GM21723 (cell line): ENCODE data around the gene PRRC2C.

Experiments
- ATAC-seq: cut with Tn5 transposase; IDR thresholded peaks from one replicate; pipeline ENCODE4 v1.9.1; 2021; ENCODE audit warnings: mild to moderate bottlenecking, moderate library complexity; ENCODE audit not compliant: unreplicated experiment

PRRC2C gene

DNA sequence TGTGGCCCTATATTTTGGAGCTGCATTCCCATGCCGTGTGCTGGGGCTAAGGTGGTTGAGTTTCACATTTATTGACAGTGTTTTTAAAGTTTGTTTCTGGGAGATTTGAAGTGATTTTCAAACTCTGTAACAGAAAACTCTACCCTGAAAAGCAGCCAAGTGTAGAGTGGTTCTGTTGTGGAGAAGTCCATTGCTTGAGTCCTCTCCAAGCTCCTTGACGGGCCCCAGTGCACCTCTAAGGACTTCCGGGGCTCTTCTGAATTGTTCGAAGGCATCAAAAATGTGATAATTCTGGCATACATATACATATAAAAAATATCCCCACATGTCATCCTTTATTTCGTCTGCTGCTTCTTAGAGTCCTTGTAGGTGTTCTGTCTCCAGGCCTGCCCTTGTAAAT lies 141.7 kb downstream of the PRRC2C start:
- no peak for ATAC-seq

DNA sequence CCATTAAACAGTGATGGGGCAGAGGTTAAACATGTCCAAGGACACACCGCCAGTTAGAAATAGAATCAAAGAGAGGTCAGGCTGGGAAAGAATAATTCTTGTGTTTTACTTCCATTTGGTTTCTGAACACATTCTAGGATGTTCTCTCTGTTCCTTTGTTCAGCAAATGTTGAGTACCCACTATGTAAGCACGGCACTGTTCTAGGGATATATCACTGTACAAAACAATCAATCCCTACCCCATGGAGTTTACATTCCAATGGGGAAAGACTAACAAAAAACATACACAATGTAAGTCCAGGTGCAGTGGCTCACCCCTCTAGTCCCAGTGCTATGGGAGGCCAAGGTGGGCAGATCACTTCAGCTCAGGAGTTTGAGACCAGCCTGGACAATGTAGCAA lies 142.9 kb downstream of the PRRC2C start:
- ATAC-seq, result no peak

DNA sequence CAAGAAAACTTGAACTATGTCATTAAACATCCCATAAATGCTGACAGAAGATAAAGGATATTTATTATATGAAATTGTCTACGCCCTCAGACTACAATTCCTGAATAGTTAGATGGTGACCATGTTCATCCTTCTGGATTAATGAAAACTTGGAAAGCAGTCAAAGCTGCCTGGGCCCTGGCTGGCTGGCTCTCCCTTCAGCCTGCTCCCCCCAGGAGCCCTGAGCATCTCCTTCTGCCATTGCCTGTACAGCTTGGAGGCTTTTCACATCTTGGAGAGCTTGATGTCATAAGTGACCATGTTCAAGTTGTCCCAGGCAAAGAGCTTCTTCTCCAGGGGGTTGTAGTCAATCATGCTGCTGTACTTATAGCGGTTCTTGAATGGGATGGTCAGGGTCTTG lies 150.3 kb downstream of the PRRC2C start:
- ATAC-seq, result no peak

DNA sequence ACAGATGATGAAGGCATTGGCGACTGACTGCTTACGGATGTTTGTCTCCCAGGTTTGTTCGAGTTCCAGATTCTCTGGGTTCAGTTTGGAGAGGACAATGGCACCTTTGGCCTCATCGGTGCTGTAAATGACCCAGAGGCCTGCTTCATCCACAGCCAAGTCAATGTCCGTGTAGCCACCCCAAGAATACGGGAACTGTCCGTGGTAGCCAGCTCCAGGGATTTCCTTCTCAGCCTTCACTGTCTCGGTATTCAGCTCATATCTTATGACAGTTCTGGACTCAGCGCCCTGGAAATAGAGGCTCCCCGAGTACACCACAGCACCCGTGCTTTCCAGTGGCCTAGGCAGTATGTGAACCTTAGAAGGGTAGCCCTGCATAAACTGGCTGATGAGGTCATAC lies 150.8 kb downstream of the PRRC2C start:
- ATAC-seq, result no peak

DNA sequence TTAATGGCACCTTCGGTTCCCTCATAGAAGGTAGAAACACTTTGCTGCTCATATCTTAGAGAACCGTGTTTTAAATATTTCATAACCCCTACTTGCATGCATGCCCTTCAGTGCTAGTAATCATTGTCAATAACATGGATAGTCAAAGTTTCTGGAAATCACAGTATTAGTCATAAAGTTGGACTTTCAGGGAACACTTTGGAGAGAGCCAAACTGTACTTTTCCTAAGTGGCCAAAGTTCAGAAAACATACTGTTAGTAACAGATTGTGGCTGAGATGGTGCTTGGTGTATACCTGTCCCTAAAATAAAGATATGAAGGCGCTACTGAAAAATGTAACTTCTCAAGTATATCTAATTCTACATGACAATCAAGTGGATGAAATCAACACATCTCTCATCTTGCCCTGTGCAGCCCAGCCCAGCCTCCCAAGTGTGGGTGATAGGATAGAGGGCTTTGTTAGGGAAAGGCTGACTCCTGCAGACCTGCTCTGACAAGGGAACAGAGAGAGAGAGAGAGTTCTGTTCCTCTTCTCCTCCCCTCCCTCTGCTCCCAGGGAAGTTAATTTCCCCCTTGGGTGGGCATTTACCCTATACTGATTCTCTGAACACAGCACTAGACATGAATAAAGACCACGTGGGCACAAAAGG lies 152.7 kb downstream of the PRRC2C start:
- ATAC-seq, result no peak

DNA sequence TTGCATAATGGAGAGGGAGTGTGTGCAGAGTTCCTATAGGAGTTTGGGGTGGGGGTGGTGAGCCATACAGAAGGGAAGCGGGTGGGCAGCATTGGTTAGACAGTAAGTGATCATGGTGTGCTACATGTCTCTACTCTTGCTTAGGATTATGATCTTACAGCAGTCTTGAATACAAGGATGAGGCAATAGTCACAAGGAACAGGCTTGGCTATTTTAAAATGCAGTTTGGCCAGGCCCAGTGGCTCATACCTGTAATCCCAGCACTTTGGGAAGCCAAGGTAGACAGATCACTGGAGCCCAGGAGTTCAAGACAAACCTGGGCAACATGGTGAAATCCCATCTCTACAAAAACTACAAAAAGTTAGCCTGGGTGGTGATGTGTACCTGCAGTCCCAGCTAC lies 154.9 kb downstream of the PRRC2C start:
- no peak for ATAC-seq

DNA sequence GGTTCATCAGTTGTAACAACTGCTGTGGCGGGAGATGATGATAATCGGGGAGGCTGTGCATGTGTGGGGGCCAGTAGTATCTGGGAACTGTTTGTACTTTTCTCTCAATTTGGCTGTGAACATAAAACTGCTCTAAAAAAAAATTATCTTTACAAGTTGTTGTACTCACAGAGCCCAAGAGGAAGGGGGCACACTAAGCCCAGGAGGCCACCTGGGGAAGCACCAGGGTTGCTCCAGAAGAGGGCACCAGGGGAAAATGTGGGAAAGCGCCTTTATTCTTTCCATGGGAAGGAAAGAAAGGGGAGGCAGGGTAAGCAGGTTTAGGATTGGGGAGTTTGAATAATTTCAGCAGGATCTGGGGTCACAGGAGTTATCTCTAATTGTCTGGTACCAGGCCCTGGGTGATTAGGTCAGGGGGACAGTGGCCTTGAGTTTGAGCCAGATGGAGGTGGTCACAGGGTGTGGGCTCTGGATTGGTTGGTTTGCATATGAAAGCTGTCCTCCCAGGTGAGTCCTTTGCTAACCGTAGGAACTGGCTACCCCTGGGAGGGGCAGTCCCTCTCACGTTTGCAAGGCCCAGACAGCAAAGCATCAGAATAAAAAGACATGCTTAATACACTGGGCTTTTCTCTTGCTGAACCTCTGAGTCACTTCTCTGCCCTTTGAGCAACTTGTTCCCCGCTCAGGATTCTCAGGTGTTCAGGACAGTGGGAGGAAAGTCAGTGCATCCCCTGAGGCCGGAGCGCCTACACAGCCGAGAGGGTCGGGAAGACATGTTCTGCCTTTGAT lies 155.9 kb downstream of the PRRC2C start:
- ATAC-seq, result no peak

DNA sequence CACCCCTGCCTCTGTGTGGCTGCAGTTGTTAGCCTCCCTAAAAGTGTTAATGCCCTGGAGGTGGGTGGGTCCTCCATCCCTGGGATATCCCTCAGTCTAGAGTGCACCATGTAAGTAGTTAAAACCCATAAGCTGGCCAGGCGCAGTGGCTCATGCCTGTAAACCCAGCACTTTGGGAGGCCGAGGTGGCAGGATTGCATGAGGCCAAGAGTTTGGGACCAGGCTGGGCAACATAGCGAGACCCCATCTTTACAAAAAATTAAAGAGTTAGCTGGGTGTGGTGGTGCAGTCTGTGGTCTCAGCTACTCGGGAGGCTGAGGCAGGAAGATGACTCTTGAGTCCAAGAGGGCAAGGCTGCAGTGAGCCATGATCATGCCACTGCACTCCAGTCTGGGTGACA lies 156.9 kb downstream of the PRRC2C start:
- ATAC-seq, result no peak
